GM06990 (cell line): ENCODE results near the gene HLCS.

ENCODE experiments used
- DNase-seq: peaks from one replicate; pipeline ENCODE4 v3.0.0-alpha.2; 2011; ENCODE audit not compliant: insufficient read length; ENCODE audit errors: extremely low read depth
- H3K27me3 ChIP-seq: replicated peaks from 2 replicates; pipeline ENCODE4 v1.6.0; 2011; ENCODE audit warnings: low read length; ENCODE audit not compliant: control insufficient read depth, insufficient read depth
- H3K36me3 ChIP-seq: 2 replicates; pipeline ENCODE4 v1.5.1; 2011; ENCODE audit warnings: low read length; ENCODE audit not compliant: control insufficient read depth, insufficient read depth
- H3K4me3 ChIP-seq: replicated peaks from 2 replicates; pipeline ENCODE4 v1.5.1; 2011; ENCODE audit warnings: low read depth, mild to moderate bottlenecking, control low read depth, low read length
- TF ChIP-seq, protein P1 (sequence below): IDR thresholded peaks from 2 replicates; pipeline ENCODE4 v1.5.1; 2011; ENCODE audit warnings: low read length, control low read depth, mild to moderate bottlenecking, inconsistent platforms; ENCODE audit not compliant: insufficient read depth, poor library complexity, severe bottlenecking

Gene HLCS

DNA sequence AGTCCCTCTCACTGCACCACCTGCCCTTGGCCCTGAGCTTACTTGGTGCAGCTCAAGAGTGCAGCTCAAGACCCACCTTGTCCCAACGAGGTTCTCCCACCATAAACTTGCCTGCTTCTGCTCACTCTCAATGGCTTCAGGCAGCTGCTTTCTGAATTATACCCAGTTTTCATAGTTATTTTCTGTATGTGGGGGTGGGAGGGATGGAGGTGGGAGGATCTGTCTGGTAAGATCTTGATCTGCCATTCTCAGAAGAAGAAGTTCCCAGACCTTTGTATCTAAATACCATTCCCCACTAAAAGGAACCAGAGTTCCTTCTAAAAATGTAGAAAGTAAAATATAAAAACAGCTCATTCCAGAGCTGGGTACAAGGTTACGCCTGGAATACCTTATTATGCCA, 156.0 kb downstream of the HLCS start:
- no peak overlapping the region for H3K4me3 ChIP-seq
- no peaks in the 10 kb centered on the region for H3K27me3 ChIP-seq
- H3K36me3 ChIP-seq: no peaks in the 10 kb centered on the region
- TF ChIP-seq, protein P1, sequence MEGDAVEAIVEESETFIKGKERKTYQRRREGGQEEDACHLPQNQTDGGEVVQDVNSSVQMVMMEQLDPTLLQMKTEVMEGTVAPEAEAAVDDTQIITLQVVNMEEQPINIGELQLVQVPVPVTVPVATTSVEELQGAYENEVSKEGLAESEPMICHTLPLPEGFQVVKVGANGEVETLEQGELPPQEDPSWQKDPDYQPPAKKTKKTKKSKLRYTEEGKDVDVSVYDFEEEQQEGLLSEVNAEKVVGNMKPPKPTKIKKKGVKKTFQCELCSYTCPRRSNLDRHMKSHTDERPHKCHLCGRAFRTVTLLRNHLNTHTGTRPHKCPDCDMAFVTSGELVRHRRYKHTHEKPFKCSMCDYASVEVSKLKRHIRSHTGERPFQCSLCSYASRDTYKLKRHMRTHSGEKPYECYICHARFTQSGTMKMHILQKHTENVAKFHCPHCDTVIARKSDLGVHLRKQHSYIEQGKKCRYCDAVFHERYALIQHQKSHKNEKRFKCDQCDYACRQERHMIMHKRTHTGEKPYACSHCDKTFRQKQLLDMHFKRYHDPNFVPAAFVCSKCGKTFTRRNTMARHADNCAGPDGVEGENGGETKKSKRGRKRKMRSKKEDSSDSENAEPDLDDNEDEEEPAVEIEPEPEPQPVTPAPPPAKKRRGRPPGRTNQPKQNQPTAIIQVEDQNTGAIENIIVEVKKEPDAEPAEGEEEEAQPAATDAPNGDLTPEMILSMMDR: no peak
- no peak for DNase-seq

DNA sequence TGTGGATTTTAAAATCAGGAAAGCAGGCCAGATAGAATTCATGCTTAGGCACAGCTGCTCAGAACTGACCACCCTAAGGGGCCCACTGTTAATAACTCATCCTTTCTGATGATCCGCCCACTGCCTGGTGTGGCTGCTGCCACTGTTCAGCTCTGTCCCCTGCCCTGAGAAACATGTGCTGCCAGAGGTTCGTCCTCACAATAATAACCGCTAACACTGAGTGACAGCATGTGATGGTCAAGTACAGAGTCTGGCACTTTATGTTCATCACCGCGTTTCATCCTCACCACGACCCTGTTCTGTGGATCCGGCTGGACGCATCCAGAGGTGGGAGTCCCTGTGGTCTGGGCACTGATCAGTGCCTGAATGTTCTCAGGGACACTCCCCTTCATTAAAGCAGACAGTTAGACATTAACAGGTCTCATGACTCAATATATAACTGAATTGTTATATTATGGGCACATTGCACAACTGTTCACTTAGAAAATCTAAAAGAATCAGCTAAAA, 159.0 kb downstream of the HLCS start:
- H3K4me3 ChIP-seq: no peak overlapping the region
- H3K27me3 ChIP-seq: no peaks in the 10 kb centered on the region
- H3K36me3 ChIP-seq: no peaks in the 10 kb centered on the region
- TF ChIP-seq, protein P1: no peak
- DNase-seq: no peak

DNA sequence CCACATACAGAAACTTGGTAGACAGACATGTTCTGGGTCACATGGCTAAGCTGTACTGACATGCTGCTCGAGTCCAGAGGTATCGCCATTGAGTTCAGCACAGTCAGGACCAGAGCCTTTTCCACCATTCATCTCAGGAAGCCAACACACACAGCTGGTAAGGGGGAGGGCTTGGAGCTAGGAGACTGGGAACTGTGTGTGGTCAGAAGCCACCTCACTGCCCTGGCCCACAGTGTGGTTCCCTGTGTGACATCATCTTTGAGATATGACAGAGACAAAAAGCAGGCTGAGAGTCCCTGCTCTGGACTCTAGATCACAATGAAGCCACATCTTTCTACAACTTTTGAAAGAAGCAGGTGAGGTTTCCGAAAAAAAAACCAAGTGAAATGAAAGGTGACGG, 160.4 kb downstream of the HLCS start:
- no peak overlapping the region for H3K4me3 ChIP-seq
- TF ChIP-seq, protein P1: no peak
- no peak for DNase-seq
- H3K36me3 ChIP-seq: no peaks in the 10 kb centered on the region
- H3K27me3 ChIP-seq: no peaks in the 10 kb centered on the region

DNA sequence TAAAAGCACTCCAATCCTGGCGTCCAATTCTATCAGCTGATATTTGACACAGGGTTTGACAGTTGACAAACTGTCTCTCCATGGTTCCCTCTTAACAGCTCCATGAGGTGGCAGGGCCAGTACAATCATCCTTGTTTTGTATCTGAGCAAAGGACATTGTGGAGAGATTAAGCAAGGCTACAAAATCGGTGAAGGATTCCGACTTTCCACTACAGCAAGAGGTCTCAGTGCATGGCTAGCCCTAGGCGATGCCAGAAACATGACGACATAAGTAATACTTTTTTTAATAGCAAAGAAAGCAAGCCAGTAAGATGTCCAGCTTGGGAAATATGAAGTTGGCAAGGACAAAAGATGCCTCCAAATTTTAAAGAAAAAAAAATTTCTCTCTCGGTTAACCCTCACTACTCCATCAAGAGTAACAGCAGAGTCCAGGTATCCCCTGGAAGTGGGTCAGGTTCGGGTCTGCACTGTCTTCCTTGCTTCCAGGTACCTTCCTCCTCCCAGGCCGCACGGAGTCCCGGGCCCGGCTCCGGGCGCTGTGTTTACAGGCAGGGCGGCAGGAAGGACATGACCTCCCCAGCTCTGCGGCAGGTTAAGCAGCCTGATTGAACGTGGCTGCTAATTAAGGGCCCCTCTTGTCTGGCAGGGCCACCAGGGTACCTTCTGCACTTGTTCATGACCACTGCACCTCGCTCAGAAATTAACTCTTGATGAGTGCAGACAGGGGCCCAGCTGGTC, 161.4 kb downstream of the HLCS start:
- H3K4me3 ChIP-seq: no peak overlapping the region
- TF ChIP-seq, protein P1: no peak
- DNase-seq: no peak
- no peaks in the 10 kb centered on the region for H3K27me3 ChIP-seq
- no peaks in the 10 kb centered on the region for H3K36me3 ChIP-seq

DNA sequence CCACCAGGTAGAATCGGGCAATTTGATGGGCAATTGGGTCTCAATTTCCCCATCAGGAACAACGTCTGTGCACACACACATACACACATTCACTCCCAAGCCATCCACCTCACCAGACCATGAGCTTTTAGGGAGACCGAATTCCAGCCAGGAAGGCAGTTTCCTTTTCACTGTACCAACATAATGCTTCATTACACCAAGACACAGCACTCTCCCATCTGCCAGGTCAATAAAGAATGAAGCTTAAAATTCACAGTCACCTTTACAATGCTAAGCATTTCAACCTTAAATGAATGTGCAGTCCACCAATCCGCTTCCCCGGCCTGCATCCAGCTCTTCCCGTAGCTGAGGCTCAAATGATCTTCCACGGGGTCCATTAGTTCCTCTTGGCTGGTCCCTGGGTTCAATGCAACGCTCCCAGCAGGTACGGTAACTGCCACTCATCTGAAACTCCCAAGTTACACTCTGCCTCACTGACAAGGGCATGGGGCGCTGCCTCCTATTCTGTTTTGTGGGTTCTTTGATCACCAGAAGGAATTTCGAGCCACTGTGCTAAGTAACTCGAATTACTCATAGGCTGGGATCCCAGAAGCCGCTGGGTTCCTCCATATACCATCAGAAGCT, 162.5 kb downstream of the HLCS start:
- no peak for DNase-seq
- H3K27me3 ChIP-seq: no peaks in the 10 kb centered on the region
- TF ChIP-seq, protein P1: no peak
- H3K4me3 ChIP-seq: no peak overlapping the region
- no peaks in the 10 kb centered on the region for H3K36me3 ChIP-seq
